Measurements from ENCODE around the gene SCUBE1. TPM values are rescaled to one million over a fixed set of nuclear protein-coding genes. Genes with fewer than 3 reads are reported as not detected.

The SCUBE1 gene
- total and polyA plus RNA-seq, 2 donors from 2014 or later: 2.3 to 7.1 TPM

DNA sequence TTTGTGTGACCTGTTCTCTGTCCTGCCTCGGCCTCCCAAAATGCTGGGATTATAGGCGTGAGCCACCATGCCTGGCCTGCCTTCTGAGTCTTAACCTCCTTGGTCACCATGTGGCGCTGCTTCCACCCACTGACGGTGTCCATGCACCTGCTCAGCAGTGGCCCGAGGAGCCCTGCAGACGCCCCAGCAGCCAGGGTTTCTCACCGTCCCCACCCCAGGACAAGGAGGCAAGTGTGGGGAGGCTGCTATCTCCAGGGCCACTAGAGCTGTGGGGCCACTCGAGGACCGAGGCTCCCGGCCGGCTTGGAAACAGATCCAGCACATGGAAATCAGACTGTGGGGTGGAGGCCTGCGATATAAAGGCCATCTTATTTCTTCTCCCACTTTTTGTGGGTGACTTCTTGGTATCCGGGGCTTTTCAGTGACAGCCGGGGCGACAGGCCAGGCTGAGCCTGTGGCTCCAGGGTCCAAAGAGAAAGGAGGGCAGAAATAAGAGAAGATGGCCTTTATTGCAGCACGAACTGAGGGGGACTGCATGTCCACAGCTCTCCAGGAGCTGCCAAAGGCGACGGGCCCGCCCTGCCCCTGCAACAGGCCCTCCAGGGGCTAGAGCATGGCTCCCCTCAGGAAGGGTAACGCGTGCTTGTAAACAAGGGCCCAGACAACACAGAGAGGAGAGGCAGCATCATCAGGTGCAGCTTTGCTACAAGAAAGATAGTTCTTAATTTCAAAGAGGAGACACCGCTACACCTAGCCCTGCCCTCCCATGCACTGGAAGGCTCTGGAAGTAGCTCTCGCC lies 176.8 kb downstream of the SCUBE1 start:
- no peak overlapping the region for H3K9ac ChIP-seq (ENCODE audit: low read length in 3 of 3)
- no peaks in the 10 kb centered on the region for H3K9me3 ChIP-seq (ENCODE audit: control insufficient read depth in 2 of 3, insufficient read depth in 1 of 3, low read length in 3 of 3)
- no peaks in the 10 kb centered on the region for H3K36me3 ChIP-seq (ENCODE audit: control insufficient read depth in 2 of 3, insufficient read depth in 3 of 3, low read length in 3 of 3)
- H3K27me3 ChIP-seq (ENCODE audit: control insufficient read depth, insufficient read depth, low read length): no peaks in the 10 kb centered on the region
- TF ChIP-seq, protein P1, sequence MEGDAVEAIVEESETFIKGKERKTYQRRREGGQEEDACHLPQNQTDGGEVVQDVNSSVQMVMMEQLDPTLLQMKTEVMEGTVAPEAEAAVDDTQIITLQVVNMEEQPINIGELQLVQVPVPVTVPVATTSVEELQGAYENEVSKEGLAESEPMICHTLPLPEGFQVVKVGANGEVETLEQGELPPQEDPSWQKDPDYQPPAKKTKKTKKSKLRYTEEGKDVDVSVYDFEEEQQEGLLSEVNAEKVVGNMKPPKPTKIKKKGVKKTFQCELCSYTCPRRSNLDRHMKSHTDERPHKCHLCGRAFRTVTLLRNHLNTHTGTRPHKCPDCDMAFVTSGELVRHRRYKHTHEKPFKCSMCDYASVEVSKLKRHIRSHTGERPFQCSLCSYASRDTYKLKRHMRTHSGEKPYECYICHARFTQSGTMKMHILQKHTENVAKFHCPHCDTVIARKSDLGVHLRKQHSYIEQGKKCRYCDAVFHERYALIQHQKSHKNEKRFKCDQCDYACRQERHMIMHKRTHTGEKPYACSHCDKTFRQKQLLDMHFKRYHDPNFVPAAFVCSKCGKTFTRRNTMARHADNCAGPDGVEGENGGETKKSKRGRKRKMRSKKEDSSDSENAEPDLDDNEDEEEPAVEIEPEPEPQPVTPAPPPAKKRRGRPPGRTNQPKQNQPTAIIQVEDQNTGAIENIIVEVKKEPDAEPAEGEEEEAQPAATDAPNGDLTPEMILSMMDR (IDR thresholded peaks at IDR 0.05; ENCODE audit: borderline replicate concordance, extremely low read depth, insufficient read depth): no peak
- FAIRE-seq (no peak), DNase-seq (no peak)
- H3K4me3 ChIP-seq (ENCODE audit: low read length in 3 of 3): no peak overlapping the region
- peaks cover 0 to 6% (median 0%) of the 10 kb centered on the region in 3 donors for H3K4me1 ChIP-seq (ENCODE audit: control insufficient read depth in 2 of 3, insufficient read depth in 2 of 3, low read depth in 1 of 3, low read length in 3 of 3)
- intact Hi-C loops (cut with DNase I): no loop called here
- no peak overlapping the region for H3K27ac ChIP-seq (ENCODE audit: low read depth in 2 of 2, low read length in 2 of 2)

DNA sequence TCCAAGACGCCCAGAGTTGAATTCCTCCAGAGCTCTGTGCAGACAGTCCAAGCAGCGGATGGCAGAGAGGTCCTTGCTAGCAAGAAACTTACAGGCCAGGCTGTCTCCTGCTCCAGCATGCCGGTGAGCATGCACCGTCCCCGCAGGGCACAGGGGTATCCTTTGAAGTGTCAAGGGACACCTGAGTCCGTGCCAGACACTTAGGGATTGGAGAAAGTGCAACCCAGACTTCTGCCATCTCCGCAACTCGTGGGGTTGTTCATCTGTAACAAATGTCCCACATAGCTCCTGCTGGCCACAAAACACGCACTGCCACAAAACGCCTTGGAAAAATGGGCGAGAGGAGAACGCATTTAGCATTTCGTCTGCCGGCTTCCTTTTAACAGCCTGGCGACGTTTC lies 178.5 kb downstream of the SCUBE1 start:
- Histone ChIP-seq H3K36me3 (ENCODE audit: control insufficient read depth in 2 of 3, insufficient read depth in 3 of 3, low read length in 3 of 3) (no peaks in the 10 kb centered on the region), H3K4me1 (ENCODE audit: control insufficient read depth in 2 of 3, insufficient read depth in 2 of 3, low read depth in 1 of 3, low read length in 3 of 3) (peaks cover 0 to 6% (median 0%) of the 10 kb centered on the region in 3 donors)

DNA sequence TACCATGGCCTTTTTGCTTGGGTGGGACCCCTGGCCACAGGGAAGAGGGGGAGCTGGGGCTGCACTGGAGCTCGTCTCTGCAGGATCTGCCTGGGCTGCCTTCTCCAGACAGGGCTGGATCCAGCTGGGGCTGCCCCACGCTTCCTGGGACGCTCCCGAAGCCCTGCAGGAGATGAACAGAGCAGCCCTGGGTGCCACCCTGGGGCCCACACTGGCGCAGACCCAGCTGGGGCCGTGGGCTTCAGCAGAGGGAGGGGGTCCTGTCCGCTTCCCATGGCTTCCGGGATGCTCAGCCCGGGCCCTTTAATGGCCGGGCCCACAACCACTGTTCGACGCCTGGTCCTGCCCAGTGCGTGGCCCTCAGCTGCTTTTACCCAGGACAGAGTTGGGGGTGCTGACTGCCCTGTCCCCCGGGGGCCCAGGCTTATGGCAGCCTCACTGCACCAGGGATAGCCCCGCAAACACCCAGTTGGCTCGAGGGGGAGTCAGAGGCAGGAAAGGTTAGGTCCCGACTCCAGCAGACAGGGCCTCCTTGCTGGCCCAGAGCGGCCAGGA lies 179.9 kb downstream of the SCUBE1 start:
- H3K27me3 ChIP-seq (ENCODE audit: control insufficient read depth, insufficient read depth, low read length): no peaks in the 10 kb centered on the region
- no peak overlapping the region for H3K4me3 ChIP-seq (ENCODE audit: low read length in 3 of 3)
- H3K9ac ChIP-seq (ENCODE audit: low read length in 3 of 3): no peak overlapping the region
- no peaks in the 10 kb centered on the region for H3K9me3 ChIP-seq (ENCODE audit: control insufficient read depth in 2 of 3, insufficient read depth in 1 of 3, low read length in 3 of 3)
- intact Hi-C loops (cut with DNase I): no loop called here
- peaks cover 0 to 6% (median 0%) of the 10 kb centered on the region in 3 donors for H3K4me1 ChIP-seq (ENCODE audit: control insufficient read depth in 2 of 3, insufficient read depth in 2 of 3, low read depth in 1 of 3, low read length in 3 of 3)
- H3K36me3 ChIP-seq (ENCODE audit: control insufficient read depth in 2 of 3, insufficient read depth in 3 of 3, low read length in 3 of 3): no peaks in the 10 kb centered on the region
- TF ChIP-seq, protein P1 (IDR thresholded peaks at IDR 0.05; ENCODE audit: borderline replicate concordance, extremely low read depth, insufficient read depth): no peak
- DNase-seq (peak in 1 of 5 donors; percentile 76), FAIRE-seq (no peak)
- H3K27ac ChIP-seq (ENCODE audit: low read depth in 2 of 2, low read length in 2 of 2): no peak overlapping the region

More for the DNA sequence above, 178.5 kb downstream of the SCUBE1 start:
- intact Hi-C loops (cut with DNase I): no loop called here
- DNase-seq (peak in 1 of 5 donors; percentile 27), FAIRE-seq (no peak)
- H3K27me3 ChIP-seq (ENCODE audit: control insufficient read depth, insufficient read depth, low read length): no peaks in the 10 kb centered on the region
- no peak overlapping the region for H3K27ac ChIP-seq (ENCODE audit: low read depth in 2 of 2, low read length in 2 of 2)
- TF ChIP-seq, protein P1 (IDR thresholded peaks at IDR 0.05; ENCODE audit: borderline replicate concordance, extremely low read depth, insufficient read depth): no peak
- H3K9ac ChIP-seq (ENCODE audit: low read length in 3 of 3): peak overlapping the region in 1 of 3 donors; percentile 12
- no peaks in the 10 kb centered on the region for H3K9me3 ChIP-seq (ENCODE audit: control insufficient read depth in 2 of 3, insufficient read depth in 1 of 3, low read length in 3 of 3)
- H3K4me3 ChIP-seq (ENCODE audit: low read length in 3 of 3): peak overlapping the region in 2 of 3 donors; percentile 7 to 17

All from kidney (tissue), 14 donors.